ENCODE results near the gene INSR.
"Not testable (repeated sequence)": the region's sequence is repeated elsewhere in the genome, so short reads cannot be mapped to it uniquely, and the experiment has no call there.

INSR gene

GRCh38 chr19:7195046-7195445, 99.2 kb downstream of the INSR start:
- DNase-seq (ENCODE audit: low spot score) = no peak

GRCh38 chr19:7194566-7194965, 99.6 kb downstream of the INSR start:
- DNase-seq (ENCODE audit: low spot score) = no peak

GRCh38 chr19:7191946-7192691, 102.1 kb downstream of the INSR start:
- no peak for DNase-seq (ENCODE audit: low spot score)

- no peak for DNase-seq (ENCODE audit: low spot score)
Measured at GRCh38 chr19:7188698-7189629, 105.2 kb downstream of the INSR start.

GRCh38 chr19:7187605-7188339, 106.4 kb downstream of the INSR start:
- no peak for DNase-seq (ENCODE audit: low spot score)

GRCh38 chr19:7182489-7182888, 111.7 kb downstream of the INSR start:
- no peak for DNase-seq (ENCODE audit: low spot score)

GRCh38 chr19:7179917-7180306, 114.3 kb downstream of the INSR start:
- no peak for DNase-seq (ENCODE audit: low spot score)

- DNase-seq (ENCODE audit: low spot score) = no peak
Measured at GRCh38 chr19:7177926-7178325, 116.3 kb downstream of the INSR start.

- no peak for DNase-seq (ENCODE audit: low spot score)
Measured at GRCh38 chr19:7176792-7177191, 117.4 kb downstream of the INSR start.

- no peak for DNase-seq (ENCODE audit: low spot score)
Measured at GRCh38 chr19:7172794-7173193, 121.4 kb downstream of the INSR start.

- no peak for DNase-seq (ENCODE audit: low spot score)
Measured at GRCh38 chr19:7170983-7171382, 123.2 kb downstream of the INSR start.

GRCh38 chr19:7168941-7169340, 125.3 kb downstream of the INSR start:
- DNase-seq (ENCODE audit: low spot score) = no peak

GRCh38 chr19:7161292-7161691, 132.9 kb downstream of the INSR start:
- no peak for DNase-seq (ENCODE audit: low spot score)

GRCh38 chr19:7159105-7159933, 134.9 kb downstream of the INSR start:
- peak; percentile 19 for DNase-seq (ENCODE audit: low spot score)

- DNase-seq (ENCODE audit: low spot score) = no peak
Measured at GRCh38 chr19:7153022-7153421, 141.2 kb downstream of the INSR start.

- DNase-seq (ENCODE audit: low spot score) = no peak
Measured at GRCh38 chr19:7152568-7152967, 141.6 kb downstream of the INSR start.

- DNase-seq (ENCODE audit: low spot score) = no peak
Measured at GRCh38 chr19:7149956-7150705, 144.1 kb downstream of the INSR start.

GRCh38 chr19:7147119-7147675, 147.0 kb downstream of the INSR start:
- not testable (repeated sequence) for DNase-seq (ENCODE audit: low spot score)

GRCh38 chr19:7146086-7146485, 148.1 kb downstream of the INSR start:
- DNase-seq (ENCODE audit: low spot score) = not testable (repeated sequence)

- DNase-seq (ENCODE audit: low spot score) = no peak
Measured at GRCh38 chr19:7145494-7145893, 148.7 kb downstream of the INSR start.

All from pons (tissue), 1 donor.